Measurements from ENCODE around the gene CACNA1C. TPM values are rescaled to one million over a fixed set of nuclear protein-coding genes. Genes with fewer than 3 reads are reported as not detected.

The CACNA1C gene
- total RNA-seq, 4 donors from 2014 or later = 44.1 to 104 (median 49.4) TPM

DNA sequence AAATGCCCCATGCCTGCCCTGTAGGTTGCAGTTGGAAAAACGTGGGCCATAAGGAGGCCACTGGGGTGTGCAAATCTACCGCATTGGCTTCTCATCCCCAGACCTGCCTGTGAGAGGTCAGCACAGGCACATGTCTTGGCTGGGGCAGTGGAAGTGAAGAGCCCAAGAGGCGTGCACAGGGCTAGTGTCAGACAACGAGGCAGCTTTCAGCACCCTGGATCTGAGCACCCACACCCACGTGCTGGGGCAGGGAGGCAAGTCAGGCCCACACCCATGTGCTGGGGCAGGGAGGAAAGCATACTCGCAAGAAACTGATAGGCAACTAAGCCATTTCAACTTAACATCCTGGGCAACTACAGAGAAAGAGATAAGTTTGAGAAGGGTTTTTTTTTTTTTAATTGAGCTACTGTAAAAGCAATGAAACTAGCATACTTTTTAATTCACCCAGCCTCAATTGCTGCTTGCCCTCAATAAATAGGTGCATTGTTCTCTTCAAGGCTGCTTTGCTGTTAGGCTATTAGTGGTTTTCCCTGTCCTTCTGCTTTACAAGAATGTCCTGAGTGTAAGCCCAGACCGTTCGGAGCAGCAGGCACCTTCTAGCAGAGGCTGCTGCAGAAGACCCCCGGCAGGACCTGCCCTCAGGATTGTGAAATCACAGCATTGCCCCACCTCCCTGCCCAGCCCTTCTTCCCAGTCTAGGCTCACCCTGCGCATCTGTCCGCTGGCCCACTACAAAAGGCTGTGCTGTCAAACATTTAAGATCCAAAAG lies 386.7 kb downstream of the CACNA1C start:
- Histone ChIP-seq H3K36me3 (peaks cover 0 to 7% (median 2%) of the 10 kb centered on the region in 4 donors), H3K27ac (replicated peaks in 1 of 4) (no peak overlapping the region), H3K9me3 (no peaks in the 10 kb centered on the region), H3K27me3 (no peaks in the 10 kb centered on the region), H3K4me3 (no peak overlapping the region), H3K4me1 (peaks cover 8 to 33% (median 18%) of the 10 kb centered on the region in 4 donors)
- WGBS = 60% methylated on average over 8 of the region's 11 CpGs
- DNase-seq (ENCODE audit: extremely low spot score) = no peak
- intact Hi-C loops (cut with DNase I) = no loop called here
- TF ChIP-seq POLR2AphosphoS5 (IDR thresholded peaks at IDR 0.05) (no peak), POLR2A (IDR thresholded peaks at IDR 0.05; ENCODE audit: low read depth) (no peak), EP300 (IDR thresholded peaks at IDR 0.05) (no peak)
- TF ChIP-seq, protein P1, sequence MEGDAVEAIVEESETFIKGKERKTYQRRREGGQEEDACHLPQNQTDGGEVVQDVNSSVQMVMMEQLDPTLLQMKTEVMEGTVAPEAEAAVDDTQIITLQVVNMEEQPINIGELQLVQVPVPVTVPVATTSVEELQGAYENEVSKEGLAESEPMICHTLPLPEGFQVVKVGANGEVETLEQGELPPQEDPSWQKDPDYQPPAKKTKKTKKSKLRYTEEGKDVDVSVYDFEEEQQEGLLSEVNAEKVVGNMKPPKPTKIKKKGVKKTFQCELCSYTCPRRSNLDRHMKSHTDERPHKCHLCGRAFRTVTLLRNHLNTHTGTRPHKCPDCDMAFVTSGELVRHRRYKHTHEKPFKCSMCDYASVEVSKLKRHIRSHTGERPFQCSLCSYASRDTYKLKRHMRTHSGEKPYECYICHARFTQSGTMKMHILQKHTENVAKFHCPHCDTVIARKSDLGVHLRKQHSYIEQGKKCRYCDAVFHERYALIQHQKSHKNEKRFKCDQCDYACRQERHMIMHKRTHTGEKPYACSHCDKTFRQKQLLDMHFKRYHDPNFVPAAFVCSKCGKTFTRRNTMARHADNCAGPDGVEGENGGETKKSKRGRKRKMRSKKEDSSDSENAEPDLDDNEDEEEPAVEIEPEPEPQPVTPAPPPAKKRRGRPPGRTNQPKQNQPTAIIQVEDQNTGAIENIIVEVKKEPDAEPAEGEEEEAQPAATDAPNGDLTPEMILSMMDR (IDR thresholded peaks at IDR 0.05) = no peak

DNA sequence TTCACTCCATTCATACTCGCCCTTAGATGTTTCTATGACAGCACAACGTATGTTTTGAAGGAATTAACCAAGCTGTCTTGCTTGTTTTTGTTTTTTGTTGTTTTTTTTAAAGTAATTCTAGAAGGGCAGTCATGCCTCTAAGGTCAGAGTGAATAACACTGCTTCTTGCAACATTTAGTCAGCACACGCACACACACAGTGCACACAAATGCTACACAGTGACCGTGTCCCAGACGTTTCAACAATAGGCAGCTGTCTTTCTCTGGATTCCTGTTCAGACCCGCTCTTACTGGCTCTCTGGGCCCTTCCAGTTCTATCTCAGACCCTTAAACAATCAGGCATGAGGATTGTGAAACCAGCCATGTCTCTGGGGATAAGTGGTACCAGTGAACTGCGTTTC lies 391.0 kb downstream of the CACNA1C start:
- 78% methylated on average over 7 of the region's 7 CpGs for WGBS
- Histone ChIP-seq H3K4me3 (no peak overlapping the region), H3K4me1 (peaks cover 6 to 18% (median 8%) of the 10 kb centered on the region in 4 donors), H3K27me3 (no peaks in the 10 kb centered on the region), H3K27ac (replicated peaks in 1 of 4) (no peak overlapping the region), H3K36me3 (peaks cover 0 to 24% (median 0%) of the 10 kb centered on the region in 4 donors), H3K9me3 (no peaks in the 10 kb centered on the region)
- intact Hi-C loops (cut with DNase I) = no loop called here
- no peak for DNase-seq (ENCODE audit: extremely low spot score)
- no peak for TF ChIP-seq POLR2A (IDR thresholded peaks at IDR 0.05; ENCODE audit: low read depth)
- no peak for TF ChIP-seq POLR2AphosphoS5 (IDR thresholded peaks at IDR 0.05)
- TF ChIP-seq EP300 (IDR thresholded peaks at IDR 0.05) = no peak
- TF ChIP-seq, protein P1 (IDR thresholded peaks at IDR 0.05) = no peak

DNA sequence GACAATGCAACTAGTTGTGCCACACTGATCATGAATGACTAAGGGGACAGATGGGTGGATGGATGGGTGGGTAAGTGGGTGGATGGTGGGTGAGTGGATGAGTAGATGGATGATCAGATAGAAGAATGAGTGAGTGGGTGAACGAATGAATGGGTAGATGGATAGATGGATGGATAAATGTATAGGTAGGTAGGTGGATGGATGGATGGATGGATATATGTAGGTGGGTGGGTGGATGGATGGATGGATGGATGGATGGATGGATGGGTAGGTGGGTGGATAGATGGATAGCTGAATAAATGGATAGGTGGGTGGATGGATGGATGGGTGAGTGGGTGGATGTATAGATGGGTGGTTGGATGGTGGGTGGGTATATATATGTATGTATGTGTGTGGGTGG lies 393.2 kb downstream of the CACNA1C start:
- WGBS = 94% methylated on average over 1 of the region's 1 CpG
- intact Hi-C loops (cut with DNase I) = no loop called here
- H3K36me3 ChIP-seq = peaks cover 0 to 33% (median 10%) of the 10 kb centered on the region in 4 donors
- TF ChIP-seq, protein P1 (IDR thresholded peaks at IDR 0.05) = no peak
- TF ChIP-seq POLR2AphosphoS5 (IDR thresholded peaks at IDR 0.05) (no peak), EP300 (IDR thresholded peaks at IDR 0.05) (no peak), POLR2A (IDR thresholded peaks at IDR 0.05; ENCODE audit: low read depth) (no peak)
- no peak for DNase-seq (ENCODE audit: extremely low spot score)
- peaks cover 0 to 11% (median under 1%) of the 10 kb centered on the region in 4 donors for H3K4me1 ChIP-seq
- H3K27me3 ChIP-seq = no peaks in the 10 kb centered on the region
- H3K9me3 ChIP-seq = no peaks in the 10 kb centered on the region
- no peak overlapping the region for H3K27ac ChIP-seq (replicated peaks in 1 of 4)
- H3K4me3 ChIP-seq = no peak overlapping the region

DNA sequence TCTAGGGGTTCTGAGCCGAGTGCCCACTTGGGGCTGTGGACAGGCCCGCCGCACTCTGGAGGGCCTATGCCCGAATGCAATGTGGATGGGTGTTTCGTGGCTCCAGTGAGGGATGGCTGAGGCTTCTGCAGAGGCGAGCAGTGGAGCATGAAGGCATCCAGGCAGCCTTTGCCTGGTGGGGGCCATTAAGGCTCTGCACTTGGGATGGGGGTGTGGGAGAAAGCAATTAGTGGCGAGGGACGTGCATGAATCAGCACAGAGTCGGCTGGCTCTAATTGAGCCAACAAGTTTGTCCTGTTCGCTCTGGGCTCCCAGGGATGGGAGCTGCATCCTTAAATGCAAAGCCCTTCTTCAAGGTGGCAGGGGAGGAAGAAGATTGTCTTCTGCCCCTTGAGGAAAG lies 395.1 kb downstream of the CACNA1C start:
- 81% methylated on average over 10 of the region's 10 CpGs for WGBS

More for the DNA sequence above, 395.1 kb downstream of the CACNA1C start:
- Histone ChIP-seq H3K4me3 (no peak overlapping the region), H3K27me3 (no peaks in the 10 kb centered on the region), H3K9me3 (no peaks in the 10 kb centered on the region), H3K27ac (replicated peaks in 1 of 4) (no peak overlapping the region), H3K36me3 (peaks cover 0 to 31% (median 11%) of the 10 kb centered on the region in 4 donors), H3K4me1 (peaks cover 0 to 11% (median 3%) of the 10 kb centered on the region in 4 donors)
- DNase-seq (ENCODE audit: extremely low spot score) = no peak
- intact Hi-C loops (cut with DNase I) = no loop called here
- no peak for TF ChIP-seq EP300 (IDR thresholded peaks at IDR 0.05)
- TF ChIP-seq POLR2AphosphoS5 (IDR thresholded peaks at IDR 0.05) = no peak
- TF ChIP-seq, protein P1 (IDR thresholded peaks at IDR 0.05) = no peak
- TF ChIP-seq POLR2A (IDR thresholded peaks at IDR 0.05; ENCODE audit: low read depth) = no peak
